ENCODE data around the gene USH1C.

Gene USH1C

DNA sequence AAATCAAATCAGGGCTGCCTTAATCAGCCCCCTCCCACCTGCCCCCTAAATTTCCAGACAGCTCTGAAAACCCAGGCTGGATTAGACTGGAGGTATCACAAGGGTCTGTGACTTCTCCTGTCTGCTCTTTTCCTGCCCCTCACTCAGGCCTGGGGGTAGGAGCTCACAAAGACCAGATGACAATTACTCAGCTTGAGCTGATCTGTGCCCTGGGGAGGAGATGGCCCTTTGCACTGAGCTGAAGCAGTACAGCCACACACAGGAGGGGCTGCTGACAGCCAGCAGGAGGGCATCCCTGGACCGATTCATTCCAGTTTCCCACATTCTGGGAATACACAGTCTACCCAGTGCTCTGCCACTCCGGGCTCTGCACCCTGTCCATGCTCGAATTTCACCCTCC is 71.7 kb downstream of the USH1C start:
- TF ChIP-seq TOX (CRISPR knock-in tag; IDR thresholded peaks at IDR 0.05; ENCODE audit: borderline replicate concordance): no peak
- no peak for TF ChIP-seq CREB5 (CRISPR knock-in tag; IDR thresholded peaks at IDR 0.05; ENCODE audit: low read depth)
- TF ChIP-seq SNAI2 (CRISPR knock-in tag; IDR thresholded peaks at IDR 0.05): no peak
- TF ChIP-seq TCF4 (CRISPR knock-in tag; IDR thresholded peaks at IDR 0.05; ENCODE audit: borderline replicate concordance): no peak
- no peak for TF ChIP-seq ZNF70 (CRISPR knock-in tag; IDR thresholded peaks at IDR 0.05)
- no peak for TF ChIP-seq ZFP3 (CRISPR knock-in tag; IDR thresholded peaks at IDR 0.05)
- TF ChIP-seq, protein P1, sequence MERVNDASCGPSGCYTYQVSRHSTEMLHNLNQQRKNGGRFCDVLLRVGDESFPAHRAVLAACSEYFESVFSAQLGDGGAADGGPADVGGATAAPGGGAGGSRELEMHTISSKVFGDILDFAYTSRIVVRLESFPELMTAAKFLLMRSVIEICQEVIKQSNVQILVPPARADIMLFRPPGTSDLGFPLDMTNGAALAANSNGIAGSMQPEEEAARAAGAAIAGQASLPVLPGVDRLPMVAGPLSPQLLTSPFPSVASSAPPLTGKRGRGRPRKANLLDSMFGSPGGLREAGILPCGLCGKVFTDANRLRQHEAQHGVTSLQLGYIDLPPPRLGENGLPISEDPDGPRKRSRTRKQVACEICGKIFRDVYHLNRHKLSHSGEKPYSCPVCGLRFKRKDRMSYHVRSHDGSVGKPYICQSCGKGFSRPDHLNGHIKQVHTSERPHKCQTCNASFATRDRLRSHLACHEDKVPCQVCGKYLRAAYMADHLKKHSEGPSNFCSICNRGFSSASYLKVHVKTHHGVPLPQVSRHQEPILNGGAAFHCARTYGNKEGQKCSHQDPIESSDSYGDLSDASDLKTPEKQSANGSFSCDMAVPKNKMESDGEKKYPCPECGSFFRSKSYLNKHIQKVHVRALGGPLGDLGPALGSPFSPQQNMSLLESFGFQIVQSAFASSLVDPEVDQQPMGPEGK (CRISPR knock-in tag; IDR thresholded peaks at IDR 0.05; ENCODE audit: borderline replicate concordance): no peak
- no peak for TF ChIP-seq CSRNP3 (CRISPR knock-in tag; IDR thresholded peaks at IDR 0.05)
- no peak for TF ChIP-seq ISL1 (CRISPR knock-in tag; IDR thresholded peaks at IDR 0.05)
- TF ChIP-seq, protein P2, sequence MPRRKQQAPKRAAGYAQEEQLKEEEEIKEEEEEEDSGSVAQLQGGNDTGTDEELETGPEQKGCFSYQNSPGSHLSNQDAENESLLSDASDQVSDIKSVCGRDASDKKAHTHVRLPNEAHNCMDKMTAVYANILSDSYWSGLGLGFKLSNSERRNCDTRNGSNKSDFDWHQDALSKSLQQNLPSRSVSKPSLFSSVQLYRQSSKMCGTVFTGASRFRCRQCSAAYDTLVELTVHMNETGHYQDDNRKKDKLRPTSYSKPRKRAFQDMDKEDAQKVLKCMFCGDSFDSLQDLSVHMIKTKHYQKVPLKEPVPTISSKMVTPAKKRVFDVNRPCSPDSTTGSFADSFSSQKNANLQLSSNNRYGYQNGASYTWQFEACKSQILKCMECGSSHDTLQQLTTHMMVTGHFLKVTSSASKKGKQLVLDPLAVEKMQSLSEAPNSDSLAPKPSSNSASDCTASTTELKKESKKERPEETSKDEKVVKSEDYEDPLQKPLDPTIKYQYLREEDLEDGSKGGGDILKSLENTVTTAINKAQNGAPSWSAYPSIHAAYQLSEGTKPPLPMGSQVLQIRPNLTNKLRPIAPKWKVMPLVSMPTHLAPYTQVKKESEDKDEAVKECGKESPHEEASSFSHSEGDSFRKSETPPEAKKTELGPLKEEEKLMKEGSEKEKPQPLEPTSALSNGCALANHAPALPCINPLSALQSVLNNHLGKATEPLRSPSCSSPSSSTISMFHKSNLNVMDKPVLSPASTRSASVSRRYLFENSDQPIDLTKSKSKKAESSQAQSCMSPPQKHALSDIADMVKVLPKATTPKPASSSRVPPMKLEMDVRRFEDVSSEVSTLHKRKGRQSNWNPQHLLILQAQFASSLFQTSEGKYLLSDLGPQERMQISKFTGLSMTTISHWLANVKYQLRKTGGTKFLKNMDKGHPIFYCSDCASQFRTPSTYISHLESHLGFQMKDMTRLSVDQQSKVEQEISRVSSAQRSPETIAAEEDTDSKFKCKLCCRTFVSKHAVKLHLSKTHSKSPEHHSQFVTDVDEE (CRISPR knock-in tag; IDR thresholded peaks at IDR 0.05): no peak
- no peak for TF ChIP-seq ZNF565 (CRISPR knock-in tag; conservative IDR thresholded peaks at IDR 0.05; ENCODE audit: low read depth)
- no peak for ATAC-seq

DNA sequence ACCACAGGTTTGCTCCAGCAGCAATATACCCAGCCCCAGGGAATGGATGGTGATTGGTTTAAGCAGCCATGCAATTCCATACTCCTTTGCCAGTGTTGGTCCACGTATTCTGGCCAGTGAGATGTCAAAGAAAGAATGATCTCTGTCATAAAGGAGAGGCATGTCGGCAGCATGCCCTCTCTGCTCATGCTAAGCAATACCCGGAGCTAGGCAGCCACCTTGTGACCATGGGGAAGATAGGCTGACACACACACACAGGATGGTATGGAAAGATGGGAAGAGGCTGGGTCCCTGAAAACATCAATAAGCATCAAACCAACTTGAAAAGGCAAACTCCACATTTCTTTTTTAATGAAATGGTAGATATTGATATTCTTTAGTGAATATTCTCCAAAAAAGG is 72.7 kb downstream of the USH1C start:
- TF ChIP-seq ESRRG (CRISPR knock-in tag; IDR thresholded peaks at IDR 0.05) (no peak), OSR1 (CRISPR knock-in tag; IDR thresholded peaks at IDR 0.05) (no peak), ZNF565 (CRISPR knock-in tag; conservative IDR thresholded peaks at IDR 0.05; ENCODE audit: low read depth) (no peak), GLIS3 (CRISPR knock-in tag; IDR thresholded peaks at IDR 0.05) (no peak), ISL1 (CRISPR knock-in tag; IDR thresholded peaks at IDR 0.05) (no peak), TOX (CRISPR knock-in tag; IDR thresholded peaks at IDR 0.05; ENCODE audit: borderline replicate concordance) (no peak), CSRNP3 (CRISPR knock-in tag; IDR thresholded peaks at IDR 0.05) (no peak), ARNTL (CRISPR knock-in tag; IDR thresholded peaks at IDR 0.05; ENCODE audit: borderline replicate concordance, low read depth) (no peak), PPARA (CRISPR knock-in tag; IDR thresholded peaks at IDR 0.05; ENCODE audit: borderline replicate concordance) (no peak), BACH2 (CRISPR knock-in tag; IDR thresholded peaks at IDR 0.05; ENCODE audit: borderline replicate concordance) (no peak), CSDC2 (CRISPR knock-in tag; IDR thresholded peaks at IDR 0.05) (no peak), SNAI2 (CRISPR knock-in tag; IDR thresholded peaks at IDR 0.05) (no peak)
- TF ChIP-seq, protein P2 (CRISPR knock-in tag; IDR thresholded peaks at IDR 0.05): no peak
- TF ChIP-seq, protein P1 (CRISPR knock-in tag; IDR thresholded peaks at IDR 0.05; ENCODE audit: borderline replicate concordance): no peak
- TF ChIP-seq, protein P3, sequence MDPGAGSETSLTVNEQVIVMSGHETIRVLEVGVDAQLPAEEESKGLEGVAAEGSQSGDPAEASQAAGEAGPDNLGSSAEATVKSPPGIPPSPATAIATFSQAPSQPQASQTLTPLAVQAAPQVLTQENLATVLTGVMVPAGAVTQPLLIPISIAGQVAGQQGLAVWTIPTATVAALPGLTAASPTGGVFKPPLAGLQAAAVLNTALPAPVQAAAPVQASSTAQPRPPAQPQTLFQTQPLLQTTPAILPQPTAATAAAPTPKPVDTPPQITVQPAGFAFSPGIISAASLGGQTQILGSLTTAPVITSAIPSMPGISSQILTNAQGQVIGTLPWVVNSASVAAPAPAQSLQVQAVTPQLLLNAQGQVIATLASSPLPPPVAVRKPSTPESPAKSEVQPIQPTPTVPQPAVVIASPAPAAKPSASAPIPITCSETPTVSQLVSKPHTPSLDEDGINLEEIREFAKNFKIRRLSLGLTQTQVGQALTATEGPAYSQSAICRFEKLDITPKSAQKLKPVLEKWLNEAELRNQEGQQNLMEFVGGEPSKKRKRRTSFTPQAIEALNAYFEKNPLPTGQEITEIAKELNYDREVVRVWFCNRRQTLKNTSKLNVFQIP (CRISPR knock-in tag; IDR thresholded peaks at IDR 0.05; ENCODE audit: borderline replicate concordance, low read depth): no peak
- ATAC-seq: no peak

Data from SK-N-SH treated with all-trans-retinoic acid at 6 μM for 48 hours (cell line).